GM23338 (cell line): ENCODE results near the gene ACTA2. TPM values are rescaled to one million over a fixed set of nuclear protein-coding genes. Genes with fewer than 3 reads are reported as not detected.
A peak's percentile ranks its signal among the peaks of the same experiment; 100 is the strongest.

Experiments
- ATAC-seq: fragments of 200-7000 bp; cut with Tn5 transposase; 3 replicates; pipeline ENCODE4 v1.9.1; 2020
- DNase-seq: peaks from one replicate; pipeline ENCODE4 v3.0.0-alpha.2; 2015; ENCODE audit warnings: low spot score
- H2AFZ ChIP-seq: fragments of 200-600 bp; sonication (generic); 2 replicates; pipeline ENCODE4 v1.8.0; 2016; ENCODE audit warnings: antibody characterized with exemption, mild to moderate bottlenecking, moderate library complexity
- H3F3A ChIP-seq: fragments of 200-600 bp; sonication (generic); replicated peaks from 2 replicates; pipeline ENCODE4 v1.8.0; 2017; ENCODE audit warnings: antibody characterized with exemption, mixed run types, low read depth
- H3K27ac ChIP-seq: fragments of 200-600 bp; sonication (generic); 2 replicates; pipeline ENCODE4 v1.6.1; 2016; ENCODE audit warnings: low read depth
- H3K27me3 ChIP-seq: fragments of 200-600 bp; sonication (generic); 2 replicates; pipeline ENCODE4 v1.8.0; 2016; ENCODE audit warnings: mild to moderate bottlenecking, mixed run types, moderate library complexity; ENCODE audit not compliant: insufficient read depth
- H3K36me3 ChIP-seq: fragments of 200-600 bp; sonication (generic); 2 replicates; pipeline ENCODE4 v1.8.0; 2016; ENCODE audit warnings: mild to moderate bottlenecking; ENCODE audit not compliant: insufficient read depth
- H3K4me1 ChIP-seq: fragments of 200-600 bp; sonication (generic); 2 replicates; pipeline ENCODE4 v1.8.0; 2016; ENCODE audit warnings: mild to moderate bottlenecking, moderate library complexity; ENCODE audit not compliant: insufficient read depth
- H3K4me2 ChIP-seq: fragments of 200-600 bp; sonication (generic); 2 replicates; pipeline ENCODE4 v1.7.1; 2017; ENCODE audit warnings: mixed run types
- H3K4me3 ChIP-seq: fragments of 200-600 bp; sonication (generic); 2 replicates; pipeline ENCODE4 v1.6.1; 2016; ENCODE audit warnings: mixed run types
- H3K79me2 ChIP-seq: fragments of 200-600 bp; sonication (generic); replicated peaks from 2 replicates; pipeline ENCODE4 v1.8.0; 2017; ENCODE audit warnings: mild to moderate bottlenecking; ENCODE audit not compliant: insufficient read depth
- H3K9me2 ChIP-seq: fragments of 200-600 bp; sonication (generic); 2 replicates; pipeline ENCODE4 v1.8.0; 2017; ENCODE audit not compliant: insufficient read depth
- H4K20me1 ChIP-seq: fragments of 200-600 bp; sonication (generic); replicated peaks from 2 replicates; pipeline ENCODE4 v1.8.0; 2017; ENCODE audit warnings: mild to moderate bottlenecking; ENCODE audit not compliant: insufficient read depth
- H3K27ac Mint-ChIP-seq: 2 replicates; pipeline ENCODE4 v1.8.0; 2020; ENCODE audit warnings: inconsistent platforms, mild to moderate bottlenecking, moderate library complexity, mixed read lengths
- H3K27me3 Mint-ChIP-seq: 3 replicates; pipeline ENCODE4 v1.8.0; 2022; ENCODE audit warnings: low read depth, mild to moderate bottlenecking, moderate library complexity, mixed read lengths, inconsistent platforms; ENCODE audit not compliant: insufficient read depth, poor library complexity
- H3K36me3 Mint-ChIP-seq: 3 replicates; pipeline ENCODE4 v1.8.0; 2021; ENCODE audit warnings: low read depth, mild to moderate bottlenecking, inconsistent platforms, moderate library complexity, mixed read lengths
- H3K4me1 Mint-ChIP-seq: 3 replicates; pipeline ENCODE4 v1.8.0; 2020; ENCODE audit warnings: mild to moderate bottlenecking, inconsistent platforms, mixed read lengths
- H3K4me3 Mint-ChIP-seq: 3 replicates; pipeline ENCODE4 v1.8.0; 2021; ENCODE audit warnings: moderate library complexity, mild to moderate bottlenecking, inconsistent platforms, mixed read lengths
- H3K9me3 Mint-ChIP-seq: 3 replicates; pipeline ENCODE4 v1.8.0; 2020; ENCODE audit warnings: moderate library complexity, mild to moderate bottlenecking, inconsistent platforms, mixed read lengths
- CREB1 ChIP-seq: fragments of 250-450 bp; sonication (Bioruptor Pico); IDR thresholded peaks from 2 replicates; pipeline ENCODE4 v1.5.0; 2020; ENCODE audit warnings: low read depth, mild to moderate bottlenecking, moderate library complexity
- EZH2phosphoT487 ChIP-seq: fragments of 200-600 bp; sonication (generic); IDR thresholded peaks from one replicate; pipeline ENCODE4 v1.8.1; 2018; ENCODE audit warnings: antibody characterized with exemption; ENCODE audit not compliant: unreplicated experiment
- JUNB ChIP-seq: IDR thresholded peaks from one replicate; pipeline ENCODE4 v1.6.1; 2016; ENCODE audit warnings: antibody characterized with exemption; ENCODE audit not compliant: unreplicated experiment
- NANOG ChIP-seq: IDR thresholded peaks from 2 replicates; pipeline ENCODE4 v1.6.1; 2016; ENCODE audit warnings: antibody characterized with exemption, borderline replicate concordance
- POLR2AphosphoS5 ChIP-seq: IDR thresholded peaks from 2 replicates; pipeline ENCODE4 v1.6.1; 2016; ENCODE audit warnings: antibody characterized with exemption, low read depth
- REST ChIP-seq: IDR thresholded peaks from one replicate; pipeline ENCODE4 v1.6.1; 2018; ENCODE audit warnings: antibody characterized with exemption; ENCODE audit not compliant: unreplicated experiment
- STAT1 ChIP-seq: IDR thresholded peaks from one replicate; pipeline ENCODE4 v1.6.1; 2016; ENCODE audit warnings: antibody characterized with exemption; ENCODE audit not compliant: unreplicated experiment
- ZNF114 ChIP-seq: fragments of 250-450 bp; sonication (Bioruptor Pico); IDR thresholded peaks from 2 replicates; pipeline ENCODE4 v1.5.0; 2020; ENCODE audit warnings: mild to moderate bottlenecking, moderate library complexity
- ZNF331 ChIP-seq: fragments of 250-450 bp; sonication (Bioruptor Pico); IDR thresholded peaks from 2 replicates; pipeline ENCODE4 v1.5.0; 2020; ENCODE audit warnings: low read depth, mild to moderate bottlenecking, moderate library complexity
- polyA plus RNA-seq: library from polyadenylated mRNA; unstranded; fragments of >200 nt; fragmentation: Nextera tagmentation; extraction: Ambion mirVana; gene quantifications from 2 replicates; pipeline ENCODE4 v1.2.1, GENCODE V29; 2016
- total RNA-seq: library from RNA; depleted of rRNA; stranded (reverse); fragments of >200 nt; shearing (Covaris generic); gene quantifications from 2 replicates; pipeline ENCODE4 v1.2.3, GENCODE V29; 2014
- TF ChIP-seq, protein P1 (sequence below), 2 experiments: fragments of 200-600 bp in 1 of 2; sonication (generic) in 1 of 2; conservative IDR thresholded peaks; 2 replicates each; pipeline versions ENCODE4 v1.5.1 to v1.6.1; 2016 to 2017; ENCODE audit warnings: antibody characterized with exemption in 2 of 2, low read depth in 2 of 2, mild to moderate bottlenecking in 2 of 2, moderate library complexity in 1 of 2

Gene ACTA2
- total and polyA plus RNA-seq, 2 experiments from 2014 or later: 3.4 to 9.4 TPM

GRCh38 chr10:88979603-88980002 is 27.0 kb upstream of the ACTA2 start (continued):
- TF ChIP-seq, protein P1, sequence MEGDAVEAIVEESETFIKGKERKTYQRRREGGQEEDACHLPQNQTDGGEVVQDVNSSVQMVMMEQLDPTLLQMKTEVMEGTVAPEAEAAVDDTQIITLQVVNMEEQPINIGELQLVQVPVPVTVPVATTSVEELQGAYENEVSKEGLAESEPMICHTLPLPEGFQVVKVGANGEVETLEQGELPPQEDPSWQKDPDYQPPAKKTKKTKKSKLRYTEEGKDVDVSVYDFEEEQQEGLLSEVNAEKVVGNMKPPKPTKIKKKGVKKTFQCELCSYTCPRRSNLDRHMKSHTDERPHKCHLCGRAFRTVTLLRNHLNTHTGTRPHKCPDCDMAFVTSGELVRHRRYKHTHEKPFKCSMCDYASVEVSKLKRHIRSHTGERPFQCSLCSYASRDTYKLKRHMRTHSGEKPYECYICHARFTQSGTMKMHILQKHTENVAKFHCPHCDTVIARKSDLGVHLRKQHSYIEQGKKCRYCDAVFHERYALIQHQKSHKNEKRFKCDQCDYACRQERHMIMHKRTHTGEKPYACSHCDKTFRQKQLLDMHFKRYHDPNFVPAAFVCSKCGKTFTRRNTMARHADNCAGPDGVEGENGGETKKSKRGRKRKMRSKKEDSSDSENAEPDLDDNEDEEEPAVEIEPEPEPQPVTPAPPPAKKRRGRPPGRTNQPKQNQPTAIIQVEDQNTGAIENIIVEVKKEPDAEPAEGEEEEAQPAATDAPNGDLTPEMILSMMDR (conservative IDR thresholded peaks at IDR 0.05; ENCODE audit: low read depth in 2 of 2): no peak

DNA sequence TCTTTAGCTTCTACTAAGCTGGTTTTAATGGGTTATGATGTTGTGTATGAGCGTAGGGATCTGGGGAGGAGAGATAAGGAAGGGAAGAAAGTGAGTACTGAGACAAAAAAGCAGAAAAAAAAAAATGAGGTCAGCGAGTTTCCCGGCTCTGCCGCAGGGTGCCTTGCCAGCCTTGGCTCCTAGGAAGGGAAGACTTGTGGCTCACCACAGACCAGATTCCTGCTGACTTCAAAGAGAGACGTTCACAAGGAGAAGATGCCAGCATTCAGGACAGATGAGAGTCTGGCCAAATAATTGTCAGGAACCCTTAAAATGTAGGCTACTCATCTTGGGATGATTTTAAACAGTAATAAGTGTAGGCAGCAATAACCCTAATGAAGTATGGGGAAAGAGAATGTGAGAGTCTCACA is 26.6 kb upstream of the ACTA2 start:
- no peak for TF ChIP-seq POLR2AphosphoS5
- TF ChIP-seq NANOG: no peak
- no peak for TF ChIP-seq JUNB
- TF ChIP-seq ZNF114: no peak
- TF ChIP-seq STAT1: no peak
- TF ChIP-seq, protein P1 (conservative IDR thresholded peaks at IDR 0.05; ENCODE audit: low read depth in 2 of 2): no peak
- TF ChIP-seq CREB1: no peak
- TF ChIP-seq ZNF331 (CRISPR knock-in tag): no peak
- no peak for TF ChIP-seq REST
- TF ChIP-seq EZH2phosphoT487: no peak
- Mint-ChIP-seq H3K4me3 (no peak overlapping the region), H3K9me3 (no peaks in the 10 kb centered on the region), H3K27ac (no peak overlapping the region), H3K27me3 (no peaks in the 10 kb centered on the region), H3K4me1 (peaks cover 4% of the 10 kb centered on the region; the same call in 2 of the 3 replicates), H3K36me3 (no peaks in the 10 kb centered on the region)
- H3F3A ChIP-seq: no peaks in the 10 kb centered on the region
- DNase-seq (no peak), ATAC-seq (peak; percentile 61)
- no peaks in the 10 kb centered on the region for H4K20me1 ChIP-seq
- no peaks in the 10 kb centered on the region for H3K36me3 ChIP-seq
- H3K79me2 ChIP-seq: no peaks in the 10 kb centered on the region
- no peaks in the 10 kb centered on the region for H3K4me1 ChIP-seq
- no peak overlapping the region for H3K4me2 ChIP-seq
- H3K9me2 ChIP-seq: no peaks in the 10 kb centered on the region
- no peaks in the 10 kb centered on the region for H3K27me3 ChIP-seq
- H2AFZ ChIP-seq: no peak overlapping the region
- no peak overlapping the region for H3K4me3 ChIP-seq
- no peak overlapping the region for H3K27ac ChIP-seq
